GM21825 (cell line): ENCODE data around the gene TENM3.

Experiments
- ATAC-seq: cut with Tn5 transposase; IDR thresholded peaks from one replicate; pipeline ENCODE4 v1.9.1; 2021; ENCODE audit warnings: mild to moderate bottlenecking, moderate library complexity; ENCODE audit not compliant: unreplicated experiment

Gene TENM3

DNA sequence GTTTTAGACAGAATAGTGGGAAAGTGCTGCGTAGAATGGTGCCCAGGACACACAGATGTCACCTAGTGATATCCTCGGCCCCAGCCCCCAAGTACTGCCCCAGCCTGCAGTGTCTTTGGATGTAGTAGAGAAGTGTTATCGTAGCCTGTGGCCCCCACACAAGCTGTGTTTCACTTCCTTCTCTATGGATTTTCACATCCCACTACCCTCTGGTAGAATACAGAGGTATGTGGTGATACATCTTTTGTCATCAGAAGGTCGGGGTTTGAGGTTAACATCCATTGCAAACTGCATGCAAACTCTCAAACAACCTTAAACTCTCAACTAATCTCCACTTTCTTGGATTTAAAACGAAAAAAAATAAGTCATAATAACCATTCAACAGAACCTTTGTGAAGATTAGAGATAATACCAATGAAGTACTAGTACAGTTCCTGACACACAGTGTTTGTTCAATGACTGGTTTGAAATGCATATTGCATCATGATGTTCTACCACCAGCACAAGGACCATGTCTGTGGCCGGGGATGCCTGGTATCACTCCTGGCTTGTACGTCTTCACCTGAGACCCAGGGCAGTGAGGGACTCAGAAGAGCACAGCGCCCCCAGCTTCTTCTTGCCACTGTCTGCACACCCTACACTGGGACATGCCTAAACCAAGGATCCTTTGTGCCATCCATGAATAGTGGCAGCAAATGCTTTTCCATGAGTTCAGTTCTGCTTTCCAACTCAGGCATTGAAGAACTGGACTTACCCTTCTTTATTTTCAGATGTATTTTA is 406.7 kb downstream of the TENM3 start:
- no peak for ATAC-seq

- no peak for ATAC-seq
These were observed 410.4 kb downstream of the TENM3 start for GRCh38 chr4:182653596-182653995.

- ATAC-seq, result no peak
These were observed 412.1 kb downstream of the TENM3 start for GRCh38 chr4:182655340-182655739.

- ATAC-seq, result no peak
These were observed 419.3 kb downstream of the TENM3 start for GRCh38 chr4:182662551-182662950.

DNA sequence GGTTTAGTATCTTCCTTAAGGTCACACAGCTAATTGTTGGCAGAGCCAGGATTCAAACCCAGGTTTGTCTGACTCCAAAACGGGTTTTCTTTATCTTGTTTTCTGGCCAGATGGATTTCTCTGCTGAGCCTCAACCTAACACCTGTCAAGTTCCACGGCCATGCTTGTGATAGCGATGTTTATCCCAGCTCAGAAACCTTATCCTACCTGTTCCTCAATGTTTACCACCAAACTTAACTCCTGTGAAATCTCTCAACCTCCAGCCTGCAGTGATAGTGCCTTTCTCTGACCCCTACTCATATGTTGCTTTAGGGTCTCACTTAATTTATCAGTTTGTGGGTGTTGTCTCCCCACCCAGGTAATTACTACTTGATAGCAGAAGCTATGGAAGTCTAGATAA is 428.0 kb downstream of the TENM3 start:
- ATAC-seq, result no peak

DNA sequence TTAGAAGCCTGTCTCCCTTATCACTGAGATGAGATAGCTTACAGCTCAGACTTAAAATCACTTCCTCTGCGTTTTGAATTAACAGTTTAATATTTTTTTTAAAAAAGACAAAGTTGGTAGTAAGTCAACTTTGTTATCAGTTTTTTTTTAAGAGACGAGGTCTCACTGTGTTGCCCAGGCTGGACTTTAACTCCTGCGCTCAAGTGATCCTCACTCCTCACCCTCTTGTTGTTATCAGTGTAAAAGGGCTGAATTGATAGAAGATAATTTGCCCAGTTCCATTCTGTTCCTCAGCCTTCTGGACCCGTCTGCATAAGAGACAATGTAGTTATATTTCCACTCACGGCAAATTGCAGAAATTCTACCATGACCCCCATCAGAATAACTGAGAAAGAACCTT is 428.5 kb downstream of the TENM3 start:
- ATAC-seq, result no peak

- no peak for ATAC-seq
These were observed 435.4 kb downstream of the TENM3 start for GRCh38 chr4:182678590-182678989.

DNA sequence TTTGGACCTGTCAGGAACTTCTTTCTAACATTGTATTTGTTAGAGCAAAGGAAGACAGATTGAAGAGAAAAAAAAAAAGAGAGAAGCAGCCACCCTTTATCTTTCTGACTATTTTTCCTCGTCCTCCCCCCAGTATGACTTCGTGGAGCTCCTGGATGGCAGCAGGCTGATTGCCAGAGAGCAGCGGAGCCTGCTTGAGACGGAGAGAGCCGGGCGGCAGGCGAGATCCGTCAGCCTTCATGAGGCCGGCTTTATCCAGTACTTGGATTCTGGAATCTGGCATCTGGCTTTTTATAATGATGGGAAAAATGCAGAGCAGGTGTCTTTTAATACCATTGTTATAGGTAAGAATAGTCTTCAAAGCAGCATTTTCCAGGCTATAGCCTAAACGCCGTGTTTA is 436.3 kb downstream of the TENM3 start:
- ATAC-seq, result no peak

DNA sequence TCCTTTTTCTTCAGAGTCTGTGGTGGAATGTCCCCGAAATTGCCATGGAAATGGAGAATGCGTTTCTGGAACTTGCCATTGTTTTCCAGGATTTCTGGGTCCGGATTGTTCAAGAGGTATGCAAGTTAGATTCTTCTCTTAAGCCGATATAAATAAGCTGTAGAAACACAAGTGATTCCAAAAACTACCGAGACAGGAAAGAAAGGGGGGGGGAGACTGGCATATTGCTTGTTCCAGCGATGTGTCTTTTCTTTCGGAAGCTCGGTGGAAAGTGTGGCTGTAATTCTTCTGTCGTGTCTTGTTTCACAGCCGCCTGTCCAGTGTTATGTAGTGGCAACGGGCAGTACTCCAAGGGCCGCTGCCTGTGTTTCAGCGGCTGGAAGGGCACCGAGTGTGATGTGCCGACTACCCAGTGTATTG is 437.0 kb downstream of the TENM3 start:
- no peak for ATAC-seq

- no peak for ATAC-seq
These were observed 440.5 kb downstream of the TENM3 start for GRCh38 chr4:182683661-182684060.

- ATAC-seq, result no peak
These were observed 441.6 kb downstream of the TENM3 start for GRCh38 chr4:182684796-182685195.

- ATAC-seq, result no peak
These were observed 444.9 kb downstream of the TENM3 start for GRCh38 chr4:182688081-182688480.

DNA sequence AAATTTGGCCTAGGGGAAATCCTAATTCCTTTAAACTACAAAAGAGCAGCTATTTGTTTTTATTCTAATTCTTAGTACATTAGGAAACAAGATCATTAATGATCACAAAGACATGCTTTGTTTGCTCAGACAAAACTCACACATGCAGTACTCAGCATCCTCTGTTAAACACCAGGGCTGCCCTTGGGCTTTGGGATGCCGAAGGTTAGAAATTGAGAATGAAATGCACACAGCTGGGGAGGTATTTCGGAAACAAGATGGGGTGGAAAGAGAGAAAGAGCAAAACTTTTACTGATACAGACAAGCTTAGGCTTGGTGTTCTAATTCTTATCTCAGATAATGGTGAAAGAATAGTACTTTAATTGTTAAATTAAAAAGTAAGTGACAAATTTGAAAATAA is 451.3 kb downstream of the TENM3 start:
- ATAC-seq, result no peak

DNA sequence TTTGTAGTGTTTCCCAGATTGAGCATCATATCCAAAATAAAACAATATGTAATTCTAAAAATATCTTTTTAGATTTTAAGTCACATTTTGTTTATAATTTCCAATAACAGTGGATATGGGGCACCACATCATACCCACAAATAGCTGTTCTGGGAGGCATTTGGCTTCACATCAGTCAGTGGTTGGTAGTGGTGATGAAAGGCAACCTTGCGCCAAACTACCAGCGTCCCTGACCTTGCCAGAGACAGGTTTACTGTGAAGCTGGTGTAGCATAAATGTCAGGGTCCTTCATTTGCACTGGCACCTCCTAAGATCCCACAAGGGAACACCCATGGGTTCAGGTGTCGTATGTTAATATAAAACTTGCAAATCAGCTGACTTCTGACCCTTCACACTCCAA is 451.8 kb downstream of the TENM3 start:
- ATAC-seq, result no peak

- no peak for ATAC-seq
These were observed 452.6 kb downstream of the TENM3 start for GRCh38 chr4:182695842-182696241.

GRCh38 chr4:182697094-182697493 is 453.9 kb downstream of the TENM3 start:
- no peak for ATAC-seq

GRCh38 chr4:182698212-182698611 is 455.0 kb downstream of the TENM3 start:
- ATAC-seq, result no peak

DNA sequence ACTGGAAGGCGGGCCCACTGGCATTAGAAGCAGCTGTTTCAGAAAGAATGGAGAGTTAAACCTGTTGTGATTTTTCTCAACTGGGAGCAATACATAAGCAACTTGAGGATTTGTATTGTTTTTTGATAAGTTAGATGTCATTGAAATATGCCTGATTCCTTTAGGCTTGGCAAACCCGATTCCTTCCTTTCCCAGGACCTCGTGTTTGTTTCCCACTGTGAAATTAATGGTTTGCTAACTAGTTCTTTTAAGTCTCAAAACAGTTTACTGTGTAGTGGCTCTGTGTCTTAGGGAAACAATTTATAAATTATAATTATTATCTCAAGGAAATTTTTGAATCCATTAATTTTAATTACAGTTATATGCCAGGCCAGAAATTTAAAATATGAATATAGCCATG is 456.0 kb downstream of the TENM3 start:
- no peak for ATAC-seq

- no peak for ATAC-seq
These were observed 456.6 kb downstream of the TENM3 start for GRCh38 chr4:182699795-182700194.

DNA sequence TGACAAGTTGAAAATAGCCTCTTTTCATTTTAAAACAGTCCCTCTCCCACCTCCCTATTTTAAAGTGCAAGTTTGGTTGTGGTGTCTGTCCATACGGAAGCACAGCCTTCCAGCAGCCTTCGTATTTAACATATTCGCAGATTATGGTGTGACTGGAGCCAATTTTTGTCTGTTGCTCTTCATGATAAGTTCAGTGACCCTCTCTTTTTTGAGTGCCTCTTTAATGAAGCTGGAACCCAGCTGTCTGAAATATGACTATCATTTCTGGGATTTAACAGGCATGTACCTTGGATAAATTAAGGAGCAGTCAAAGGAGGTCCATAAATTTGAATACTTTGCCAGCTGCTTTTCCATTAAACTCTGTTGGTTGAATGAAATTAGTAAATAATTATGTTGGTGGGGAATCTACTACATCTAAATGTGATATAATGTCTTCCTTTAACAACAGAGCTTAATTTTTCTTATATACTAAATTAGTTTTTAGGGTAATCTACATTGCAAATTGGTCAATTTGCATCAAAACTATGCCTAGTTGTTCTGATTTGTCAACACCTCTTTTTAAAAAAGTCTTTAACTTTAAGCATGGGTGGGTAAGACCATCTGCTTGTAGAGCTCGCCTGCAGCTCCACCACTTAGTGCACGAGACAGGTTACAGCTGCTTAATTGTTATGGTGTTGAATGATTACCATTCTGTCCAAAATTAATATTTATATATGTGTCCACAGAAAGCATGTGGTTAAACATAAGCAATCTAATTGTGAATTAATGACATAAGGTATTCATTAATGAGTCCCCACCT is 457.4 kb downstream of the TENM3 start:
- no peak for ATAC-seq

GRCh38 chr4:182704077-182704476 is 460.9 kb downstream of the TENM3 start:
- ATAC-seq, result no peak

DNA sequence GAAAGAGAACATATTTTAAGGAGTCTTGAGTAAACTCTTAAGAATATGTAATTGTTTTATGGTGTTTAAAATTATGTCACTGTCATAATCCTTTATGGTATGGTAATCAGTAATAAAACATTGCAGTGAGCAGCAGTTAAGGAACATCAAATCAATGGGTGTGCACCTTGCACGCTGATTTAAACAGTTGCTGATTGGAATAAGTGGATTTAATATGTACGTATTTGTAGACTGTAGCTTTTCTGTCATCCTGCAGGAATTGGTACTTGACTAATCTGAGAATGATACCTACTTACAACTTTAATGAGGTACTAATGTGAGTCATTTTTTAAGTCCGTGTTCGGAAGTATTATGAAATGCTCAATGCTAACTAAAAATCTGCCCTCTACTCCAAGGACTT is 461.7 kb downstream of the TENM3 start:
- no peak for ATAC-seq
